GM18519 (cell line): ENCODE data around the gene MYO5B.

Experiments
- ATAC-seq: cut with Tn5 transposase; IDR thresholded peaks from one replicate; pipeline ENCODE4 v1.9.1; 2021; ENCODE audit warnings: mild to moderate bottlenecking, moderate library complexity; ENCODE audit not compliant: unreplicated experiment, low FRiP score

MYO5B gene

DNA sequence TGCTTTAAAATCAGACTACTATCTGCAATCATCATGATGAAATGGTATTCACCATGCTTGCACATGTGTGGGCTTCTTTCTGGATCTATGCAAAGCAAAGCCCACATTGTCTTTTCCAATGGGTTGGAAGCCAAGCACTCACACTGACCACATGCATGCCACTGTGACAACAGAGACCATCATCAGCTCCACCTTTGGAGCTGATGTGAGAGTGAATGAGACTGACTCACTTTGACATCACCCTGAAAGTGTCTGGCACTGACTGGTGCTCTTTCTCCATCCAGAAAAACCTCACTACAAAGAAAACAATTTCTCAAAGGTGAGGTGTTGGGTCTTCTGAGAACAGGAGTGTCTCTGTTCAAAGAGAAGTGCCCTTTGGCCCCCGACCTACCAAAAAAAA is 4.7 kb downstream of the MYO5B start:
- no peak for ATAC-seq

DNA sequence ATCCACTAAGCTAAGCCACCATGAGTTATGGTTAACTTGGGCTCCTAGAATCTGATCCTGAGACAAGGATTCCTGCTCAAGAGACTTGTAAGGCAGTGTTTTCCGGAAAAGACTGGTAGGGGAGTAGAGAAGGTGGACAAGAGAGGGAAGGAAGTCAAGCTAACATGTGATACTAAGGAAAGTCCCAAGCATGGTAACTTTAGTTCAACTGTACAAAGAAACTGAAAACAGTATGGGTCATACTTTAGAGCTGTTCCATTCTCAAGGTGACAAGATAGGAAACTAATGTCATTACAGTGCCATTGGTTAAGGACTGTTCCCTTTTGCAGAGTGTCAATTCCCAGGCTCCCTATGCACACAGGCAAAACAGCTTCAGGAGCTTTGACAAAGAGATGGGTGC is 5.8 kb downstream of the MYO5B start:
- no peak for ATAC-seq

DNA sequence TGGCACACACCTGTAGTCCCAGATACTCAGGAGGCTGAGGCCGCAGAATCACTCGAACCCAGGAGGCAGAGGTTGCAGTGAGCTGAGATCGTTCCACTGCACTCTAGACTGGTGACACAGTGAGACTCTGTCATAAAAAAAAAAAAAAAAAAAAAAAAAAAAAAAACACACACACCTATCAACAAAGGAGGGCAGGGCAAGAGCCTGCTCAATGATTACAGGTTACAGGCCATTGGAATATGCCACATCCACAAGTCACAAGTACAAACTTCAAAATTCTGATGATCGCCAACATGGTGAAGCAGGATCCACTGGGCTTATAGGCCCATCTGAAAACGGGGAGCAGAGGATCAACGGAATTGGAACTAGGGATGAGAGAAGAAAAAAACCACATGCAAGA is 6.3 kb downstream of the MYO5B start:
- ATAC-seq, result no peak

GRCh38 chr18:50187659-50188058 is 7.3 kb downstream of the MYO5B start:
- no peak for ATAC-seq

- ATAC-seq, result no peak
Observed at GRCh38 chr18:50186385-50186784, 8.6 kb downstream of the MYO5B start.

GRCh38 chr18:50183556-50183955 is 11.4 kb downstream of the MYO5B start:
- no peak for ATAC-seq

- no peak for ATAC-seq
Observed at GRCh38 chr18:50182511-50182910, 12.4 kb downstream of the MYO5B start.

DNA sequence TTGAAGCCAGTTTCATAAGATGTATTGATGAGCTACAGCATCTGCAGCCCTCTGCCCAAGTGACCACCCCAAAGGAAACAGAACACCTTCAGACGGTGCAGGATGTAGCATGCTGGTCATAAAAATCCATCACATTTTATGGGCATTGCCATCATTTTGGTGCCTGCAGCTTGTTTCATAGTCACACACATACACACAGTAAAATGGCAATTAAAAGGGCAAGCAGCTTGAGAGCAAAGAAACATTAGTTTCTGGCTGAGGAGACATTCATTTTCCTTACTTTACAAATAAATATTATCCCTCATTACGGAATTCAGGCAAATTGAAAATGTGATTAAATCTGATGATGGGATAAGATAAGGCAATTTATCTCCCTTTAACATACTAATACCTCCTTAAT is 13.4 kb downstream of the MYO5B start:
- ATAC-seq, result no peak

GRCh38 chr18:50179465-50179864 is 15.5 kb downstream of the MYO5B start:
- no peak for ATAC-seq

- ATAC-seq, result no peak
Observed at GRCh38 chr18:50177294-50177992, 17.5 kb downstream of the MYO5B start.

GRCh38 chr18:50172367-50172766 is 22.6 kb downstream of the MYO5B start:
- ATAC-seq, result no peak

DNA sequence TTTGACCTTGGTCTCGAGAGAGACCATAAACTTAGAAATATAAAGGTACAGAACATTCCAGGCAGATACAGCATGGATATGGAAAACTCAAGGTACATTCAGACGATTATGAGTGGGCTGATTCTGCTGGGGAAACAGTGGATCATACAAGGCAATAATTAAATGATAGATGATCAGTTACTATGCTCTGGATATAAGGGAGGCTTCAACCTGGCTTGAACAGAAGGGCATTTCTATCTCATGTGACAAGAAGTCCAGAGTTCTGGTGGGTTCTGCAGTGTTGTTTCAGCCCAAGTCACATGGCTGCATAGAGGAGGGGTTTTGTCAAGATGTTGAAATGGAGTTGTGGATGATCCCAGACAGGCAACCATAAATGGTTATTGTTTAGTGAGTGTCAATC is 23.5 kb downstream of the MYO5B start:
- ATAC-seq, result no peak

DNA sequence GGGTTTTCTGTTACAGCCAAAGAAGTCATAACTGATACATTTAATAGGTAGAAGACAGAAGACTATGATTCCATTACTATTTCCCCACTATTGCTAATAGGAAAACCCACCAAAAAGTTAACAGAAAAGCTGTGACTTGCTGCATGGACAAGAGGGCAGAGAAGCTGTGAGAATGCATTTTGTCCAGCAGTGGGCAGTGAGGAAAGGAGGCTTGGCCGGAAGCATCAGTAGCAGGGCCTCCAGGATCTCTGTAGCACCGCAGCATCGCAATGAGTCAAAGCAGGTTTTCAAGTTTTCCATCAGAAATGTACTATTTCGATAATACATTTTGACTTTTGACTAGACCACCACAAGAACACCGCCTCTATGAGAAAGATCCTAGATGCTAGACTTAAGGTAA is 24.9 kb downstream of the MYO5B start:
- ATAC-seq, result no peak

GRCh38 chr18:50169149-50169548 is 25.8 kb downstream of the MYO5B start:
- no peak for ATAC-seq

DNA sequence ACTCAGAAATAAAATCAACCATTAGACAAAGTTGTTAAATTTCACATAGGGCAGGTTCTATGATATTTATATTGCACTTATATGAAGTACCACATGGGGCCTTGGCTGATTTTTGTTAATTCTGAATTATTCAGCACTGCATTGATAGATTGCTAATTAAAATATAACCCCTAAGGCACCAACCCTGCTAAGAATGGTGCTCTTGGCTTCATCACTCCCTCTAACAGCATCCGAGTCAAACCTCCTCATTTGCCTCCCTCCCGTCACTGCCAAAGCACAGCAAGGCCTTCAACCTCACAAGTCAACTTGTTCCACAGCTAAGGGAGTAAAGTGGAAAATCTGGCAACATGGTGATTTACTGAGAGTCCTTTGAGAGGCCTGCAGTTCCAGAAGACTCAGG is 27.0 kb downstream of the MYO5B start:
- ATAC-seq, result no peak

- ATAC-seq, result no peak
Observed at GRCh38 chr18:50166901-50167300, 28.0 kb downstream of the MYO5B start.

- no peak for ATAC-seq
Observed at GRCh38 chr18:50163505-50163904, 31.4 kb downstream of the MYO5B start.

DNA sequence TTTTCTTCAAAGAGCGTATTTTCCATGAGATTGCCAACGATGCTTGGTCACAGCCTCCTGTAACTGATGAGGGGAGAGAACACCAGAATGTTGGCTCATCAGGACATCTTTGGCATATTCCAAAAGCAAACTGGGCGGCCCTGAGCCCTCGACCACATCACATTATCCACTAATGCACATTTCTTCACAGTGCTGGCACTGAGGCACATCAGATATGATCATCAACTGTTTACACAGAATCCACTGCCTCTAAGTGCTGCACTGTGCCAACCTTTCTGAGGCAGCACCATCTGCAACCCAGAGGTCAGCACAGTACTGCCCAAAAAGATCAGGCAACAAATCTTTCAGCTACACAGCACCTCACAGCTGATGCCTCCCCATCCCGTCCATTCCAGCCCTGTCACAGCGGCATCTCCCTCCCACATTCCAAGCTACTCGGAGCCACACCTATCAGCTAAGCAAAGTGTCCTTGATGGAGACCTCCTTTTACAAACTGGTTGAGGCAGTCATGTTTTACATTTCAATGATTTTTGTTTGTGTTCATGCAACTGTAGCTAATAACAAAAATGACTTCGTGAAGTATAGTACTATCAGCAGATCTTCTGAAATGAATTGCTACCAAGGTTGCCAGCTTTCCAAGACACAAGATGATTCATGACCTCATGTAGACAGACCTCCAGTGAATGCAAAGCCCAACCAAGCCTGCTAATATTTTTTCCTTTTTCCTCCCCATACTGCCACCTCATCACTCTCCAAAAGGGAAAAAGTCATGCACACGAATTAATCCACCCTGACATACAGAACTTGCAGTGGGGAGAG is 32.3 kb downstream of the MYO5B start:
- ATAC-seq, result no peak

DNA sequence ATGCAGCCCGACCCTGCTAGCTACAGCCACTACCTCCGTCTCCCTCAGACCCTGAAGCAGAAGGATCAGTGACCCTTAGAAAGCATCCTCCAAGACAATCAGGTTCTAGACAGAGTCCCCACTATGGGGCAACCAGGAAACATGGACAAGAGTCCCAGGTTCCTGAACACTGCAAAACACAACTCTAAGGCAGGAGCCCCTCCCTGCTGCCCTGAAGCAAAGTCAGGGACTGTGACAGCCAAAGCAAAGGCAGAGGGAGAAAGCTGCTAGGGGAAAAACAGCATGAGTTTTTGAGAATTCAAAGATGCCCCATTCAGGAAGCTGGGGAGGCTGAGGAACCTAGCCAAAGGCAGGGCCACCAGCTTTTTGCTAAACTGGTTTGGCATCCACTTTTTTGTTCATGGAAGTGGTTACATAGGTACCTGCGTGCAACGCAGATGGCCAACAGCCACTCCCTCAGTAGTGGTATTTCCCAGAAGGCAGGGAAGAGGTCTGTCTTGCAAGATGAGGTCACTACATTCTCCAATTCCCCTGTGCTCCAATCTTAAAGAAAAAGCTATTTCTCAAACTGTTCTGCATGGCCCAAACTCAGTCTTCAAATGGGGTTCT is 33.2 kb downstream of the MYO5B start:
- no peak for ATAC-seq

DNA sequence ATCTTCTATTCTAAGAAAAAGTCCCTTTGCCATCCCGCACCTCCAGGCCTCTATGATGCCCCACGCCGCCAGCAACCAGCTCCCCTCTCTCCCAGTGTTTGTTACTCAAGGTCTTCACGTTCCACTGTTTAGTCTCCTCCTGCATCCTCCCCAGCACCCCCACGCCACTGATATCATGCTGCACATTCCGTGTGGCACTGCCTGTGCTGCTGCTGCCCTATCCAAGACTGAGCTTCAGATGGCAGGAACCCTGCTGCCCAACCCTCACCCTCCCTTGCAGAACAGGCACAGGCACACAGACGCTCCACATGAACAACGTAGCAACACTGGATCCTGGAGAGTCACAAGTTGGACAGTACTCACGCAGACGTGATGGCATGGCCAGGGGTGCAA is 35.3 kb downstream of the MYO5B start:
- no peak for ATAC-seq

DNA sequence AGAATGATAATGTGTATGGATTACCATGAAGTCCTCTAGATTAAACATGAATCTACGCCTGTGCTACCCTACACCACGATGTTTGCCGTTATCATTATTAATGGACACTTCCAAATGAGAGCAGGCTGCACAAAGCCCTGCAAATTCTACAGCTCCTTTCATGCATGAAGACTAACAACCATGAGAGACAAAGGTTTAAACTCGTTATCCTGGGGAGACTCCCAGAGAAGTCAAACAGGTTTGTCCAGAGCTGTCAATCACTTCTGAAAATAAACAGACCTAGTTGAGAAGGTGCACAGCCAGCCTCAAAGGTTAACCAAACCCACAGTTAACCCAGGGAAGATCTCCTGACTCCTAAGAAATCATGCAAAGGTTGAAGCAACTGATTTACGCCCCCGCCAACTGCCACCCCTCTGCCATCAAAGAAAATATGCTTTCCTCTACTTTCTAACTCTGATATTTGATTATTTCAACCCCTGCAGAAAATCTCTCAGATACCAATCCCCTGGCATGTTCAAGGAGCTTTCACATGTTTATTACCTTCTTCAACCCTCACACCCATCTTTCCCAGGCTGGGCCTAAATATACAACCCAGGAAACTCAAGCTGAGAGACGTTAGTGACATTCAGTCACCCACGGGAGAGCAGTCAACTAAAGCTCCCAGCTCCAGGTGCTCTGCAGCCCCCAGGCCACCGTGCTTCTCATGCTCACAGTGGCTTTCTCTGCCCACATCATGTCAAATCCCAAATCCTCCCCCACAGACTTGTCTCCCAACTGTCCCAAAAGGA is 35.9 kb downstream of the MYO5B start:
- no peak for ATAC-seq
